Breast epithelium (tissue), 4 donors: ENCODE results near the gene URB2. TPM values are rescaled to one million over a fixed set of nuclear protein-coding genes. Genes with fewer than 3 reads are reported as not detected.

ENCODE experiments used
- DNase-seq, 2 donors: peaks; one replicate each; pipeline ENCODE4 v3.0.0-alpha.2; 2019; ENCODE audit warnings: low spot score in 2 of 2
- H3K27ac ChIP-seq, 2 donors: fragments of 200-600 bp; sonication (generic) in 1 of 2; one replicate each; pipeline ENCODE4 v1.5.1; 2016 to 2019; ENCODE audit warnings: mild to moderate bottlenecking in 1 of 2
- H3K27me3 ChIP-seq, 2 donors: fragments of 200-600 bp; sonication (generic) in 1 of 2; one replicate each; pipeline versions ENCODE4 v1.5.1 to v1.6.0; 2017 to 2019; ENCODE audit warnings: control low read depth in 1 of 2, mild to moderate bottlenecking in 1 of 2
- H3K36me3 ChIP-seq: fragments of 200-600 bp; one replicate; pipeline ENCODE4 v1.5.1; 2019
- H3K4me1 ChIP-seq, 2 donors: fragments of 200-600 bp; sonication (generic); one replicate each; pipeline ENCODE4 v1.5.1; 2016 to 2019; ENCODE audit warnings: control low read depth in 1 of 2
- H3K4me3 ChIP-seq, 3 donors: fragments of 200-600 bp; sonication (generic); 1 replicate in 2 of 3; 2 replicates in 1 of 3; pipeline ENCODE4 v1.5.1; 2016 to 2019; ENCODE audit warnings: mild to moderate bottlenecking in 3 of 3, moderate library complexity in 2 of 3
- H3K9me3 ChIP-seq, 2 donors: fragments of 200-600 bp; sonication (generic) in 1 of 2; one replicate each; pipeline ENCODE4 v1.5.1; 2016 to 2019; ENCODE audit warnings: control low read depth in 1 of 2
- CTCF ChIP-seq, 3 donors: fragments of 450-650 bp; IDR thresholded peaks; one replicate each; pipeline ENCODE4 v1.5.1; 2016 to 2017; ENCODE audit warnings: antibody characterized with exemption in 3 of 3, mild to moderate bottlenecking in 3 of 3, moderate library complexity in 3 of 3
- POLR2A ChIP-seq: fragments of 450-650 bp; IDR thresholded peaks from one replicate; pipeline ENCODE4 v1.6.1; 2016; ENCODE audit warnings: antibody characterized with exemption, mild to moderate bottlenecking, moderate library complexity
- POLR2AphosphoS5 ChIP-seq, 3 donors: sonication (generic); formaldehyde crosslinking; IDR thresholded peaks; one replicate each; pipeline ENCODE4 v1.6.1; 2017; ENCODE audit warnings: antibody characterized with exemption in 3 of 3
- intact Hi-C: fragments of 100-400 bp; cut with DNase I; formaldehyde crosslinking; loops from one replicate; pipeline ENCODE4 v1.15.1; 2023; ENCODE audit warnings: low total_unique reads
- total RNA-seq, 3 donors: library from RNA; depleted of rRNA; stranded (reverse); fragments of >200 nt; gene quantifications; one replicate each; pipeline ENCODE4 v1.1.0, GENCODE V29; 2016

URB2 gene
- total RNA-seq, 3 donors from 2014 or later: 9.3 to 14.1 (median 12.7) TPM

- H3K4me1 ChIP-seq: no peaks in the 10 kb centered on the region
- intact Hi-C loops: no loop called here
- TF ChIP-seq CTCF (IDR thresholded peaks at IDR 0.05): no peak
- no peak for TF ChIP-seq POLR2A
- no peak for TF ChIP-seq POLR2AphosphoS5 (IDR thresholded peaks at IDR 0.05)
- no peak for DNase-seq
- H3K36me3 ChIP-seq: peaks cover 5% of the 10 kb centered on the region
- H3K9me3 ChIP-seq: no peaks in the 10 kb centered on the region
- no peaks in the 10 kb centered on the region for H3K27me3 ChIP-seq
- H3K4me3 ChIP-seq: no peak overlapping the region
- H3K27ac ChIP-seq: no peak overlapping the region
Observed at GRCh38 chr1:229642970-229643369, 16.9 kb downstream of the URB2 start.

GRCh38 chr1:229643996-229644745, 18.1 kb downstream of the URB2 start:
- Histone ChIP-seq H3K27me3 (no peaks in the 10 kb centered on the region), H3K36me3 (peaks cover 5% of the 10 kb centered on the region), H3K27ac (no peak overlapping the region), H3K9me3 (no peaks in the 10 kb centered on the region), H3K4me1 (no peaks in the 10 kb centered on the region), H3K4me3 (no peak overlapping the region)
- no peak for DNase-seq
- intact Hi-C loops: no loop called here
- TF ChIP-seq POLR2A (no peak), CTCF (IDR thresholded peaks at IDR 0.05) (no peak), POLR2AphosphoS5 (IDR thresholded peaks at IDR 0.05) (no peak)

GRCh38 chr1:229645324-229645993, 19.4 kb downstream of the URB2 start:
- no peak for DNase-seq
- Histone ChIP-seq H3K36me3 (peaks cover 5% of the 10 kb centered on the region), H3K4me3 (no peak overlapping the region), H3K27ac (no peak overlapping the region), H3K27me3 (no peaks in the 10 kb centered on the region), H3K4me1 (no peaks in the 10 kb centered on the region), H3K9me3 (no peaks in the 10 kb centered on the region)
- no peak for TF ChIP-seq POLR2A
- no peak for TF ChIP-seq CTCF (IDR thresholded peaks at IDR 0.05)
- no peak for TF ChIP-seq POLR2AphosphoS5 (IDR thresholded peaks at IDR 0.05)
- intact Hi-C loops: no loop called here

GRCh38 chr1:229648406-229648805, 22.4 kb downstream of the URB2 start:
- no peaks in the 10 kb centered on the region for H3K27me3 ChIP-seq
- H3K9me3 ChIP-seq: no peaks in the 10 kb centered on the region
- intact Hi-C loops: no loop called here
- H3K4me3 ChIP-seq: no peak overlapping the region
- TF ChIP-seq POLR2A (no peak), CTCF (IDR thresholded peaks at IDR 0.05) (no peak), POLR2AphosphoS5 (IDR thresholded peaks at IDR 0.05) (no peak)
- no peak for DNase-seq
- no peak overlapping the region for H3K27ac ChIP-seq
- no peaks in the 10 kb centered on the region for H3K4me1 ChIP-seq
- peaks cover 5% of the 10 kb centered on the region for H3K36me3 ChIP-seq

- intact Hi-C loops: no loop called here
Observed at GRCh38 chr1:229650045-229650444, 24.0 kb downstream of the URB2 start.

More at GRCh38 chr1:229650045-229650444, 24.0 kb downstream of the URB2 start:
- Histone ChIP-seq H3K27ac (no peak overlapping the region), H3K9me3 (no peaks in the 10 kb centered on the region), H3K4me3 (no peak overlapping the region), H3K4me1 (no peaks in the 10 kb centered on the region), H3K36me3 (peaks cover 5% of the 10 kb centered on the region), H3K27me3 (no peaks in the 10 kb centered on the region)
- no peak for TF ChIP-seq POLR2AphosphoS5 (IDR thresholded peaks at IDR 0.05)
- TF ChIP-seq CTCF (IDR thresholded peaks at IDR 0.05): no peak
- no peak for TF ChIP-seq POLR2A
- DNase-seq: no peak
